ENCODE measurements around the gene IL2RA. TPM values are rescaled to one million over a fixed set of nuclear protein-coding genes. Genes with fewer than 3 reads are reported as not detected.

The IL2RA gene
- total and polyA plus RNA-seq, 2 donors from 2014 or later = 0.54 to 11.9 TPM

- Histone ChIP-seq H3K36me3 (ENCODE audit: control insufficient read depth in 2 of 3, insufficient read depth in 3 of 3, low read length in 3 of 3) (no peaks in the 10 kb centered on the region), H3K4me3 (ENCODE audit: low read length in 3 of 3) (no peak overlapping the region), H3K27ac (ENCODE audit: low read depth in 2 of 2, low read length in 2 of 2) (no peak overlapping the region), H3K4me1 (ENCODE audit: control insufficient read depth in 2 of 3, insufficient read depth in 2 of 3, low read depth in 1 of 3, low read length in 3 of 3) (no peaks in the 10 kb centered on the region), H3K27me3 (ENCODE audit: control insufficient read depth, insufficient read depth, low read length) (no peaks in the 10 kb centered on the region), H3K9ac (ENCODE audit: low read length in 3 of 3) (no peak overlapping the region), H3K9me3 (ENCODE audit: control insufficient read depth in 2 of 3, insufficient read depth in 1 of 3, low read length in 3 of 3) (no peaks in the 10 kb centered on the region)
- TF ChIP-seq CTCF (IDR thresholded peaks at IDR 0.05; ENCODE audit: borderline replicate concordance, extremely low read depth, insufficient read depth) = no peak
- intact Hi-C loops (cut with DNase I) = no loop called here
- no peak for DNase-seq
- FAIRE-seq = no peak
Observed at GRCh38 chr10:6080417-6080973, 18.3 kb upstream of the IL2RA start.

GRCh38 chr10:6079044-6079443 is 16.9 kb upstream of the IL2RA start:
- FAIRE-seq (no peak), DNase-seq (no peak)
- Histone ChIP-seq H3K4me1 (ENCODE audit: control insufficient read depth in 2 of 3, insufficient read depth in 2 of 3, low read depth in 1 of 3, low read length in 3 of 3) (no peaks in the 10 kb centered on the region), H3K36me3 (ENCODE audit: control insufficient read depth in 2 of 3, insufficient read depth in 3 of 3, low read length in 3 of 3) (no peaks in the 10 kb centered on the region), H3K27ac (ENCODE audit: low read depth in 2 of 2, low read length in 2 of 2) (no peak overlapping the region), H3K9ac (ENCODE audit: low read length in 3 of 3) (no peak overlapping the region), H3K4me3 (ENCODE audit: low read length in 3 of 3) (no peak overlapping the region), H3K9me3 (ENCODE audit: control insufficient read depth in 2 of 3, insufficient read depth in 1 of 3, low read length in 3 of 3) (no peaks in the 10 kb centered on the region), H3K27me3 (ENCODE audit: control insufficient read depth, insufficient read depth, low read length) (no peaks in the 10 kb centered on the region)
- intact Hi-C loops (cut with DNase I) = no loop called here
- no peak for TF ChIP-seq CTCF (IDR thresholded peaks at IDR 0.05; ENCODE audit: borderline replicate concordance, extremely low read depth, insufficient read depth)

- H3K36me3 ChIP-seq (ENCODE audit: control insufficient read depth in 2 of 3, insufficient read depth in 3 of 3, low read length in 3 of 3) = no peaks in the 10 kb centered on the region
- no peak for DNase-seq
Observed at GRCh38 chr10:6077071-6077675, 15.0 kb upstream of the IL2RA start.

More at GRCh38 chr10:6077071-6077675, 15.0 kb upstream of the IL2RA start:
- no peaks in the 10 kb centered on the region for H3K27me3 ChIP-seq (ENCODE audit: control insufficient read depth, insufficient read depth, low read length)
- H3K9ac ChIP-seq (ENCODE audit: low read length in 3 of 3) = no peak overlapping the region
- intact Hi-C loops (cut with DNase I) = no loop called here
- no peaks in the 10 kb centered on the region for H3K9me3 ChIP-seq (ENCODE audit: control insufficient read depth in 2 of 3, insufficient read depth in 1 of 3, low read length in 3 of 3)
- FAIRE-seq = no peak
- no peak overlapping the region for H3K4me3 ChIP-seq (ENCODE audit: low read length in 3 of 3)
- H3K4me1 ChIP-seq (ENCODE audit: control insufficient read depth in 2 of 3, insufficient read depth in 2 of 3, low read depth in 1 of 3, low read length in 3 of 3) = no peaks in the 10 kb centered on the region
- TF ChIP-seq CTCF (IDR thresholded peaks at IDR 0.05; ENCODE audit: borderline replicate concordance, extremely low read depth, insufficient read depth) = no peak
- no peak overlapping the region for H3K27ac ChIP-seq (ENCODE audit: low read depth in 2 of 2, low read length in 2 of 2)

All from kidney (tissue), 14 donors.